Liver (tissue), 9 donors: ENCODE measurements around the gene CGNL1. TPM values are rescaled to one million over a fixed set of nuclear protein-coding genes. Genes with fewer than 3 reads are reported as not detected.

Experiments
- DNase-seq: peaks from one replicate; pipeline ENCODE4 v3.0.0-alpha.2; 2017; ENCODE audit warnings: low spot score
- H3K27ac ChIP-seq, 2 donors: one replicate each; pipeline ENCODE4 v1.7.0; 2013; ENCODE audit warnings: inconsistent platforms in 2 of 2, low read length in 2 of 2, control low read depth in 1 of 2, low read depth in 1 of 2, mild to moderate bottlenecking in 1 of 2
- H3K27me3 ChIP-seq, 4 donors: one replicate each; pipeline versions ENCODE4 v1.6.1 to v1.7.0; 2013; ENCODE audit warnings: low read length in 3 of 4, inconsistent platforms in 1 of 4, mild to moderate bottlenecking in 1 of 4, moderate library complexity in 1 of 4; ENCODE audit not compliant: control insufficient read depth in 4 of 4, insufficient read depth in 4 of 4
- H3K36me3 ChIP-seq, 4 donors: one replicate each; pipeline versions ENCODE4 v1.6.1 to v1.7.0; 2013; ENCODE audit warnings: low read length in 3 of 4, mild to moderate bottlenecking in 3 of 4, low read depth in 1 of 4, moderate library complexity in 1 of 4; ENCODE audit not compliant: control insufficient read depth in 4 of 4, insufficient read depth in 3 of 4
- H3K4me1 ChIP-seq, 4 donors: one replicate each; pipeline versions ENCODE4 v1.6.1 to v1.7.0; 2013; ENCODE audit warnings: low read length in 3 of 4, mild to moderate bottlenecking in 3 of 4, moderate library complexity in 1 of 4; ENCODE audit not compliant: control insufficient read depth in 4 of 4, insufficient read depth in 4 of 4
- H3K4me3 ChIP-seq, 3 donors: one replicate each; pipeline versions ENCODE4 v1.6.1 to v1.7.0; 2013; ENCODE audit warnings: low read length in 3 of 3, control low read depth in 1 of 3, low read depth in 1 of 3, mild to moderate bottlenecking in 1 of 3
- H3K9ac ChIP-seq, 2 donors: one replicate each; pipeline ENCODE4 v1.7.0; 2013; ENCODE audit warnings: low read length in 2 of 2, mild to moderate bottlenecking in 2 of 2, moderate library complexity in 2 of 2, control low read depth in 1 of 2, low read depth in 1 of 2
- H3K9me3 ChIP-seq, 4 donors: one replicate each; pipeline versions ENCODE4 v1.6.1 to v1.7.0; 2013; ENCODE audit warnings: low read length in 3 of 4; ENCODE audit not compliant: control insufficient read depth in 4 of 4
- ATF3 ChIP-seq: IDR thresholded peaks from 2 replicates; pipeline ENCODE4 v1.6.1; 2016; ENCODE audit warnings: antibody characterized with exemption
- CTCF ChIP-seq: fragments of 150-350 bp; IDR thresholded peaks from 2 replicates; pipeline ENCODE4 v1.5.1; 2017; ENCODE audit warnings: improper control_type of control experiment, low read depth, low read length; ENCODE audit not compliant: missing input control
- EGR1 ChIP-seq, 2 donors: IDR thresholded peaks; 2 replicates each; pipeline ENCODE4 v1.6.1; 2016 to 2018; ENCODE audit warnings: antibody characterized with exemption in 2 of 2, low read depth in 2 of 2
- FOXA2 ChIP-seq: IDR thresholded peaks from 2 replicates; pipeline ENCODE4 v1.6.1; 2016; ENCODE audit warnings: antibody characterized with exemption
- HNF4A ChIP-seq, 2 donors: conservative IDR thresholded peaks; 2 replicates each; pipeline ENCODE4 v1.6.1; 2016; ENCODE audit warnings: antibody characterized with exemption in 2 of 2, mild to moderate bottlenecking in 2 of 2
- HNF4G ChIP-seq: IDR thresholded peaks from 2 replicates; pipeline ENCODE4 v1.6.1; 2016; ENCODE audit warnings: antibody characterized with exemption
- JUND ChIP-seq, 2 donors: IDR thresholded peaks; 2 replicates each; pipeline ENCODE4 v1.6.1; 2016; ENCODE audit warnings: antibody characterized with exemption in 2 of 2
- NR2F2 ChIP-seq: IDR thresholded peaks from 2 replicates; pipeline ENCODE4 v1.6.1; 2016; ENCODE audit warnings: antibody characterized with exemption
- RAD21 ChIP-seq, 2 donors: IDR thresholded peaks; 2 replicates each; pipeline ENCODE4 v1.6.1; 2016; ENCODE audit warnings: antibody characterized with exemption in 2 of 2, mild to moderate bottlenecking in 2 of 2
- REST ChIP-seq: IDR thresholded peaks from 2 replicates; pipeline ENCODE4 v1.6.1; 2016; ENCODE audit warnings: antibody characterized with exemption, mild to moderate bottlenecking
- RXRA ChIP-seq, 2 donors: IDR thresholded peaks; 2 replicates each; pipeline ENCODE4 v1.6.1; 2017 to 2018; ENCODE audit warnings: antibody characterized with exemption in 2 of 2, mild to moderate bottlenecking in 1 of 2
- SP1 ChIP-seq: IDR thresholded peaks from 2 replicates; pipeline ENCODE4 v1.6.1; 2018; ENCODE audit warnings: antibody characterized with exemption, mild to moderate bottlenecking
- YY1 ChIP-seq: IDR thresholded peaks from 2 replicates; pipeline ENCODE4 v1.6.1; 2016; ENCODE audit warnings: antibody characterized with exemption, mild to moderate bottlenecking
- ZBTB33 ChIP-seq: IDR thresholded peaks from 2 replicates; pipeline ENCODE4 v1.6.1; 2016; ENCODE audit warnings: antibody characterized with exemption
- WGBS: extraction: QIAGEN DNeasy Blood & Tissue Kit; methylation state at CpG from one replicate; pipeline ENCODE4 v1.1.7; 2013; 5-methylcytosine and 5-hydroxymethylcytosine counted together
- polyA plus RNA-seq, 2 donors: library from polyadenylated mRNA; stranded (reverse) in 1 of 2; unstranded in 1 of 2; fragments of 200-250 nt in 1 of 2; fragments of >200 nt in 1 of 2; fragmentation: Nextera tagmentation in 1 of 2; extraction: Ambion mirVana in 1 of 2; gene quantifications; one replicate each; pipeline versions ENCODE4 v1.2.1 to v1.2.3, GENCODE V29; 2013 to 2015
- total RNA-seq, 2 donors: library from RNA; depleted of rRNA; stranded (reverse); fragments of >200 nt; gene quantifications; one replicate each; pipeline ENCODE4 v1.2.3, GENCODE V29; 2014
- TF ChIP-seq, protein P1 (sequence below): IDR thresholded peaks from 2 replicates; pipeline ENCODE4 v1.6.1; 2016; ENCODE audit warnings: antibody characterized with exemption
- donor health status: healthy.
- donor health status: healthy.
- donor health status: healthy.
- donor health status: healthy.
- donor health status: healthy.

CGNL1 gene
- total and polyA plus RNA-seq, 4 donors, result 12.0 to 31.9 (median 16.1) TPM

DNA sequence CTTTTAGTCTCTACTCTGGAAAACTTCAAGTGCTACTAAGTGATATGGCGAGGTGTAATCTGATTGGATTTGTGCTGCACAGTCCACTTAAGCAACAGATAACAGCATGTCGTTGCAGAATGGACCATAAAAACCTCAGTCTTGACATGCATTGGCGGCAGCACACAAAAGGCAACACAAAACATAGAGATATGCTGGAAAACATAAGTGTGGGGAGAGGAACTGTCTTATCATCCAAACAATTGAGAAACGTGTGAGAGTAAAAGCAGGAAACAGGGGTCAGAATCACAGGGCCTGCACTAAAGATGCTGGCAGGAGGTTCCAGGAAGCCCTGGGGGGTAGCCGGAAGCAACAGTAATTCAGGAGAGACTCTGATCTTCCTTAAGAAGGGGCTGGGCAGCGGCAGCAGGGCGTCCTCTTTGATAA, 82.1 kb downstream of the CGNL1 start:
- H3K4me3 ChIP-seq, result no peak overlapping the region
- no peaks in the 10 kb centered on the region for H3K27me3 ChIP-seq
- H3K9me3 ChIP-seq, result no peaks in the 10 kb centered on the region
- peaks cover 0 to 3% (median 0%) of the 10 kb centered on the region in 4 donors for H3K4me1 ChIP-seq
- no peak overlapping the region for H3K9ac ChIP-seq
- peak; percentile 50 for TF ChIP-seq NR2F2
- no peak for TF ChIP-seq HNF4G
- DNase-seq, result no peak
- no peak overlapping the region for H3K27ac ChIP-seq
- H3K36me3 ChIP-seq, result peaks cover 2 to 79% (median 59%) of the 10 kb centered on the region in 4 donors
- 70% methylated on average over 7 of the region's 7 CpGs for WGBS

DNA sequence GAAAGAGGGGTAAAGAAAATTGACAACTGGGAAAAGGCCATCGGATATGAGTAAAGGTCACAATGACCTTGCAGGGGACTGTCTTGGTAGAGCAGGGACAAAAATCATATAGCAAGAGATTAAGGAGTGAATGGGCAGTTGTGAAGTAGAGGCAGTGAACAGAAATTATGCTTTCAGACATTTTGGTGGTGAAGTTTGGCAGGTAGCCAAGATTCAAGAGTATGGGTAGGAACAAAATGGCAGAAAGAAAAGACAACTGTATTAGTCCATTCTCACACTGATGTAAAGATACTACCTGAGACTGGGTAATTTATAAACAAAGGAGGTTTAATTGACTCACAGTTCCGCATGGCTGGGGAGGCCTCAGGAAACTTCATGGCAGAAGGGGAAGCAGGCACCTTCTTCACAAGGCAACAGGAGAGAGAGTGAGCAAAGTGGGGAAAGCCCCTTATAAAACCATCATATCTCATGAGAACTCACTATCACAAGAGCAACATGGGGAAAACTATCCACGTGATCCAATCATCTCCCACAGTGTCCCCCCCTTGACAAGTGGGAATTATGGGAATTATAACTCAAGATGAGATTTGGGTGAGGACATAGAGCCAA, 84.0 kb downstream of the CGNL1 start:
- Histone ChIP-seq H3K36me3 (peaks cover 0 to 70% (median 54%) of the 10 kb centered on the region in 4 donors), H3K27me3 (no peaks in the 10 kb centered on the region), H3K4me3 (no peak overlapping the region), H3K27ac (no peak overlapping the region), H3K4me1 (peaks cover 0 to 3% (median 0%) of the 10 kb centered on the region in 4 donors), H3K9ac (no peak overlapping the region), H3K9me3 (no peaks in the 10 kb centered on the region)
- TF ChIP-seq RXRA (IDR thresholded peaks at IDR 0.05) (no peak), ZBTB33 (no peak), ATF3 (no peak), NR2F2 (no peak), CTCF (no peak), FOXA2 (no peak), RAD21 (IDR thresholded peaks at IDR 0.05) (no peak), HNF4A (conservative IDR thresholded peaks at IDR 0.05) (no peak)
- DNase-seq, result no peak
- 92% methylated on average over 3 of the region's 3 CpGs for WGBS

GRCh38 chr15:57461541-57461940, 85.2 kb downstream of the CGNL1 start:
- peaks cover 0 to 62% (median 47%) of the 10 kb centered on the region in 4 donors for H3K36me3 ChIP-seq
- H3K9ac ChIP-seq, result no peak overlapping the region
- no peak overlapping the region for H3K4me3 ChIP-seq
- no peak for TF ChIP-seq HNF4A (conservative IDR thresholded peaks at IDR 0.05)
- no peak for TF ChIP-seq JUND (IDR thresholded peaks at IDR 0.05)
- TF ChIP-seq RAD21 (IDR thresholded peaks at IDR 0.05), result no peak
- TF ChIP-seq NR2F2, result no peak
- no peak for TF ChIP-seq EGR1 (IDR thresholded peaks at IDR 0.05; ENCODE audit: low read depth in 2 of 2)
- no peak for TF ChIP-seq CTCF
- TF ChIP-seq, protein P1, sequence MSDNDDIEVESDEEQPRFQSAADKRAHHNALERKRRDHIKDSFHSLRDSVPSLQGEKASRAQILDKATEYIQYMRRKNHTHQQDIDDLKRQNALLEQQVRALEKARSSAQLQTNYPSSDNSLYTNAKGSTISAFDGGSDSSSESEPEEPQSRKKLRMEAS, result no peak
- no peak for TF ChIP-seq REST
- no peak for TF ChIP-seq SP1
- TF ChIP-seq HNF4G, result no peak
- TF ChIP-seq RXRA (IDR thresholded peaks at IDR 0.05), result no peak
- TF ChIP-seq YY1, result no peak
- H3K27ac ChIP-seq, result no peak overlapping the region
- WGBS, result 94% methylated on average over 5 of the region's 5 CpGs
- H3K9me3 ChIP-seq, result no peaks in the 10 kb centered on the region
- no peak for DNase-seq
- H3K27me3 ChIP-seq, result no peaks in the 10 kb centered on the region
- H3K4me1 ChIP-seq, result peaks cover 0 to 3% (median 0%) of the 10 kb centered on the region in 4 donors
